ENCODE measurements around the gene TTLL3.

DNA sequence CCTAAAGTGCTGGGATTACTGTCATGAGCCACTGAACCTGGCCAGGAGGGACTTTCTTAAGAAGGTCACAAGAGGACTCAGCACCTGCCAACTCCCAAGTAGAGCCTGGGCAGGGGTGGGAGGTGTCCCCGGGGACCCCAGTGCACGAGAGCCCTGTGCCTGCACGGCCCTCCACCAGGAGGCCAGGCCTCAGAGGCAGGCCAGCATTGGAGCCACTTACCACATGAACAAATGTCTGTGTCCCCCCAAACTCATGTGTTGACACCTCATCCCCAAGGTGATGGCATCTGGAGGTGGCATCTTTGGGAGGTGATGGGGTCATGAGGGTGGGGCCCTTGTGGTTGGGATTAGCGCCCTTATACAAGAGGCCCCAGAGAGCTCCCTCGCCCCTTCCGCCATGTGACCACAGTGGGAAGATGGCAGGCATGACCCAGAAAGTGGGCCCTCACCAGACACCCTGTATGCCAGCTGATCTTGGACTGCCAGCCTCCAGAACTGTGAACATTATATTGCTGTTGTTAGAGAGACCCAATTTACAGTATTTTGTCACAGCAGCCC is 36.9 kb downstream of the TTLL3 start:
- TF ChIP-seq, protein P1, sequence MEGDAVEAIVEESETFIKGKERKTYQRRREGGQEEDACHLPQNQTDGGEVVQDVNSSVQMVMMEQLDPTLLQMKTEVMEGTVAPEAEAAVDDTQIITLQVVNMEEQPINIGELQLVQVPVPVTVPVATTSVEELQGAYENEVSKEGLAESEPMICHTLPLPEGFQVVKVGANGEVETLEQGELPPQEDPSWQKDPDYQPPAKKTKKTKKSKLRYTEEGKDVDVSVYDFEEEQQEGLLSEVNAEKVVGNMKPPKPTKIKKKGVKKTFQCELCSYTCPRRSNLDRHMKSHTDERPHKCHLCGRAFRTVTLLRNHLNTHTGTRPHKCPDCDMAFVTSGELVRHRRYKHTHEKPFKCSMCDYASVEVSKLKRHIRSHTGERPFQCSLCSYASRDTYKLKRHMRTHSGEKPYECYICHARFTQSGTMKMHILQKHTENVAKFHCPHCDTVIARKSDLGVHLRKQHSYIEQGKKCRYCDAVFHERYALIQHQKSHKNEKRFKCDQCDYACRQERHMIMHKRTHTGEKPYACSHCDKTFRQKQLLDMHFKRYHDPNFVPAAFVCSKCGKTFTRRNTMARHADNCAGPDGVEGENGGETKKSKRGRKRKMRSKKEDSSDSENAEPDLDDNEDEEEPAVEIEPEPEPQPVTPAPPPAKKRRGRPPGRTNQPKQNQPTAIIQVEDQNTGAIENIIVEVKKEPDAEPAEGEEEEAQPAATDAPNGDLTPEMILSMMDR (IDR thresholded peaks at IDR 0.05) = no peak
- no peak for TF ChIP-seq POLR2A (IDR thresholded peaks at IDR 0.05)
